Suppressor macrophage treated with lipopolysaccharide for 4 hours (primary cell): ENCODE measurements around the gene L2HGDH.
"Not testable (repeated sequence)": the region's sequence is repeated elsewhere in the genome, so short reads cannot be mapped to it uniquely, and the experiment has no call there.

Source experiments
- DNase-seq: peaks from one replicate; pipeline ENCODE4 v3.0.0-alpha.2; 2020

The L2HGDH gene

DNA sequence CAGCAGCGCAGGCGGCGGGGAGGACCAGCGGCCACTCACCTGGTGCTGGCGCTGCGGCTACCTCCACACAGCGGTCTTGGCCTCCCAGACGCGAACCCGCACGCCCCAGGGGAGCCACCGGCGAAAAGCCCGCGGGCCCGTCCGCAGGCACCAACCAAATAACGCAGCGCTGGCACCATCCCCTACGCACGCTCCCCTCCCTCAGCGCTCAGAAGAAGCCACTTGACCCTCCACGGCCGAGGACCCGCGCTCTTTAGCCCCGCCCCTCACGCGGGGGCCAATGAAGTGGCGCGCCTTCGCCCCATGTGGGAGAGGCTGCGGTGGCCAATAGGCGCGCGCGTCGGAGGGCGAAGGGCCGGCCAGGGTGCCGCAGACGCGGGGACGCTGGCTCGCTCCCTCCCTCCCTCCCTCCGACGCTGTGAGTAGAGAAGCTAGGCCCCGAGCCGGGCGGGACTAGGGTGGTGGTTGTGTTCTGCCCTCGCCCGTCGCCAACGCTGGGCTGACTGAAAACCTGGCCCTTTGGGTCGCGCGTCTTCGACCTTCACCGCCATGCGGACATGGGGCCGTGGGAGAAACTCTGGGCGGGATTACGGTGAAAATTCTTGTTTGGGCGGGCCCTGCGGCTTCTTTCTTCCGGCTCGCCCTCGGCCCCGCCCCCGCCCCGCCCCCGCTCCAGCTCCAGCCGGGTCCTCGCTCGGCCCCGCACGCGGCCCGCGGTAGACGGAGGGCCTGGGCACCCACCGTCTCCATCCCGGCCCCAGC, at the start of gene L2HGDH, which contains the start of gene DMAC2L:
TSS of gene L2HGDH (minus strand) at position 258 of the 762 bp plus-strand sequence. CDS start at position 179, 79 bp downstream.
TSS of gene DMAC2L (plus strand) at position 353 of the 762 bp plus-strand sequence. CDS start 9,164 bp downstream, outside the sequence.
- DNase-seq: peak; percentile 98

DNA sequence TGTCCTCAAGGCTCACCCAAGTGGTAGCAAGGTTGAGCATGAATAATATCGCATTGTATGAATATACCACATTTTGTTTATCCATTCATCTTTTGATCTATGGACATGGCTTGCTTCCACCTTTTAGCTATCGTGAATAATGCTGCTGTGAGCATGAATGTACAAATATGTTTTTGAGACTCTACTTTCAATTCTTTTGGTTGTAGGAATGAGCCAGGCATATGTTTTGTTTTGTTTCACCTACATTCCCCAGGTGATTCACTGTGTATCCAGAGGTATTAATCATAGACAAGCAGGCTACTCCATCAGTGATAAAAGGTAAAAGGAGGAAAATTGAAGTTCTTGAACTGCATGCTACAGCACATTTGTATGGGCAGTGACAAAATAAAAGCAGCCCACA, 48.8 kb upstream of the L2HGDH start:
- DNase-seq: no peak

DNA sequence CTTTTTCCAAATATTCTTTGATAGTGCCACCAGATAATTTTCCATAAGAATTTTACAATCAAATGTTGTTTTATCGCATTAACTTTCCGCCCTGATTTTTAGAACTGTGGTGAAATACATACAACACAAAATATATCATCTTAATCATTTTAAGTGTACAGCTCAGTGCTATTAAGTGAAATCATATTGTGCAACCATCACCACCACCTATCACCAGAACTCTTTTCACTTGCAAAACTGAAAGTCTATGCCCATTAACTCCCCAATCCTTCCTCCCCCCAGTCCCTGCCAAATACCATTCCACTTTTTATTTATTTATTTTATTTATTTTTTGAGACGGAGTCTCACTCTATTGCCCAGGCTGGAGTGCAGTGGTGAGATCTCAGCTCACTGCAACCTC, 48.1 kb upstream of the L2HGDH start:
- DNase-seq: no peak

DNA sequence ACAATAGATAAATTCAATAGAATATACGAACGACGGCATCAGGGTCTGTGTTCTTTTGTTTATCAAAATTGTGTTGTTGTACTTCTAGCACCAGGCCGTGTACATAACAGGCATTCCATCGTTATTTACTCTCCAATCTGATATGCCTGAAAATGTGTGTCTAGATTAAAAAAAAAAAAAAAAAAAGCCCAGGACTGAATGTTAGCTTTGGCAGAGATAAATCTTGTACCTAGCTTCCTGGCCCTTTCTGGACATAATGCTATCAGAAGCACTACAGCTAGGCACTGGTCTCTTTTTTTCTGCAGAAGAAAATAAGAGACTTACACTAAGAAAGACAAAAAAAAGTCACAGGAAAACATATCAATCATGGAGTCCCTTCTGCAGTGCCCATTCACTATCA, 47.6 kb upstream of the L2HGDH start:
- no peak for DNase-seq

DNA sequence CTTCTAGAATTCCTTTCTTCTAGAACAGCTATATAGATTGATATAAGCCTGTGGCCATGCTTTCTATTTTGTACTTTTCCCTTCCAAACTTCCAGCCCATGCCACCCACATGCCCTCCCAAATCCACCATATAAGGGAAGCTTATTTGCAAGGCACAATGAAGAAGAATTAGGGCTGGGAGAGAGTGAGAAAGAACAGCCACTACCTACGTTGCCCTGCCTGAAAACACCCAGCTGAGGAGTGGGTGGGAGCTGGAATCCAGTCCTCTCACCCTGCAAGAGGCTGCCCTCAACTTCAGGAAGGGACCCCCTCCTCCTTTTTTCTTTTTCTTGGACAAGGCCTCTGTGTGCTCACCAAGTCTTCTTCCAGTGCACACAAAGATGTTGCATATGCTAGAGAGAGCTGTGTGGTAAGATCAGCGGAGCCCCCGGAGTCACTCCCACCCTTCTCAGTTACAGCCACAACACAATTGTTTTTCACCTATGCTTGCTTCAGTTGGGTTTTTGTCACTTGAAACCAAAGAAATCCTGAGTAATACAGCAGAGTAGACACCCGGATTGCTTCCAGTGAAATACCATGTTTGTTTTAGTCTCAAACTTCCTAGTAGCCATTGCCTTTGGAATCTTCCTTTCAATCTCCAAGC, 45.8 kb upstream of the L2HGDH start:
- DNase-seq: no peak

DNA sequence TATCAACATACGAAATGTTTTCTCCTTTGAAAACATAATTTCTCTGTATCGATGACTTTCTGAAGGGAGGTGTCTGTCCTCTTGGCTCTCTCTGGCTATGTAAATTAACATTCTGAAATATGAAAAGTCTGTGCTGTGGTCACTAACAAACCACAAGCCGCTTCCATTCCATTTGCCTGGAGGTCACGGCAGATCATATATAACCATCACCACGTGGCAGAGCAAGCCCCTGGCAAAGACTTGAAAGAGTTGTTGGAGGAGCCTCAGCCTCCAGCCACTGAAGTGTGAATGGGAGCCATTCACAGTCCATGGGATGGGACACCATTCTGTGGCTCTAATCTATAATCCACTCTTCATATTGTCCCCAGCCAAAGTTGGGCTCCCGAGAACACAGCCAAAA, 45.1 kb upstream of the L2HGDH start:
- DNase-seq: no peak

DNA sequence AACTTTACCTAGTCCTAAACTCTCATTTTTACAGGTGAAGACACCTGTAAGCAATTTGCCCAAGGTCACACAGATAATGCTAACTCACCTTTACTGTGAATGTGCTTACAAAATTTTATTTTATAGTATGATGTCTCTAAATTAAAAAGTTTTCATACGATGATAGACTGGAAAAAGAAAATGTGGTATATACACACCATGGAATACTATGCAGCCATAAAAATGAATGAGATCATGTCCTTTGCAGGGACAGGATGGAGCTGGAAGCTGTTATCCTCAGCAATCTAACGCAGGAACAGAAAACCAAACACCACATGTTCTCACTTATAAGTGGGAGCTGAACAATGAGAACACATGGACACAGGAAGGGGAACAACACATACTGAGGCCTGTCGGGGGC, 44.3 kb upstream of the L2HGDH start:
- DNase-seq: not testable (repeated sequence)

DNA sequence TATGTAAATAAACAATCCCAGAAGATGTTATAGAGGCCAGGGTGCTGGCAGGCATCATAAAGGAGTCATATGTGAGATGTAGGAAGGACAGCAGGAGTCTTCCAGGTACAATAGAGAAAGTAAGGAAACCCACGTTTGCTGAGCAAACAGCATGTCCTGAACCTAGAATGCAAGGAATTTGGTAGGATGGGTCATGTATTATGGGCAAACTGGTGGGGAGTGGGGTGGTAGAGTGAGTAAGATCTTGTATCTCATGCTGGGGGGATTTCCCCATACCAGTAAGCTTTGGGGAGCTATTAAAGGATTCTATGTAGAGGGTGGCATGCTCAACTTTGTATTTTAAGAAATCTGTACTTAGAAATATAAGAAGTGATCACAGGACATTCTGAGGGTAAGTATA, 43.7 kb upstream of the L2HGDH start:
- DNase-seq: no peak

DNA sequence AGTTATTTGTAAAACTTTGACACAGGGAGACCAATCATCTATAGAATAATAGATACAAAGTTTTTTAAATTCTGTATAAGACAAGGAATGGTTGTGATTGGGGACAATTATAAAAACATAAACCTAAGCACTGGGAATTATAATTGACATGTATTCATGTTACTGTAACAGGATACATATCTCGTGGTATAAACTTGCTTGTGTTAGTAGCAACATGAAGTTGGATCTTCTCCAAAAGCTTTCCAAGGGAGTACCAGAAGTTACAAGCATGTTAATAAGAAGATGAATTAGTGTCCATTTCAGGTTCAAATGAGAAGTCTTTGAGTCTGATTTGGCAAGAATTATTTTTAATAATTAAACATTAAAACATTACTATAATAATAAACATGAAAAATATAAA, 42.5 kb upstream of the L2HGDH start:
- no peak for DNase-seq

DNA sequence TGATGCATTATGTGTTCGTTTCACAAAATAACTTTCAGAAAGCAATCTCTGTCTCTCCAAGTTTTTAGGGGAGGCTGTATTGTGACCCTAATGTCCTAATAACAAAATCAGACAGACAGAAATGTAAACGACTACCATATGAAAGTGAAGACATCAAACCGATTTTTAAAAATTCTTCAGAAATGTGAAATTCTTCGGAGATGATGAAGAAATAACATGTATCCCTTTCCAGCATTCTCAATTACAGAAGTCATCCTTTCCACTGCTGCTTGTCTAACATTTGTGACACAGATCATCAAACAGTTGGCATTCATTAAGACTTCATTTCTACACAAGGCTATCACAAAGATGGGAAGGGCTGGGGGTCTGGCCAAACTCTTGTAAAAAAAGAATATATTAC, 41.1 kb upstream of the L2HGDH start:
- no peak for DNase-seq

DNA sequence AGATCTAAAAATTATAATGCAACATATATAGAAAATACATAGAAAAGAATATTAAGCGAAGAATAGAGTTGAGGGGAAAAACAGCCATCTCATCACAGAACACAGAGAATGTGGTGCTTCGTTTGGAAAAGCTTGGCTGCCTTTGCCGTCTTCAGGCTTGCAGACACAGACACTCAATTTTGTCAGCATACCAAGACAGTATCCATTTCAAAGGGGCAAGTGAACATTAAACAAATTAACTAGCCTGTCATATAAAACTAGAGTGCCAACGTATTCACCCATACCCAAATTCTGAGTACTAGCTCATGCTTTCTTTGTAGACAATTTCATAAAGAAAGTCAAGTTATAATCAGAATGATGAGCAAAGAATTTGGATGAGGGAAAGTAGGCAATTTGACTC, 40.6 kb upstream of the L2HGDH start:
- no peak for DNase-seq

DNA sequence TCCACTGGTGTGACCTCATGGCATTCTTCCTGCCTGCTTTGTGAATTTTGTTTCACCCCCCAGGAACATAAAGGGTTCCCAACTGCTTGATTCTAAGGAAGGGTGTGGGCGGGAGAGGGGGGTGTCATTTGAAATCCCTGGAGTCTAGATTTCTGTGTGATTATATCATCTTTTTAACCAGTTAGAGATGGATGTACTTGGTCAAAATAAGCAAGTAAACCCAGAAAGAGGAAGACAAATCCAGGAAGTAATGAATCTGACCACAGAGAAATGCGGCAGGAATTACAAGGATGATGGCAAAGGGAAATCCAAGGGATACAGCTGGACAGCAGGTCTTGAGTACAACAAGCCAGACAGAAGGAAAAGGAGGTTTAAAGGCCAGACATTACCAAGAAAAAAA, 38.9 kb upstream of the L2HGDH start:
- DNase-seq: peak; percentile 26

DNA sequence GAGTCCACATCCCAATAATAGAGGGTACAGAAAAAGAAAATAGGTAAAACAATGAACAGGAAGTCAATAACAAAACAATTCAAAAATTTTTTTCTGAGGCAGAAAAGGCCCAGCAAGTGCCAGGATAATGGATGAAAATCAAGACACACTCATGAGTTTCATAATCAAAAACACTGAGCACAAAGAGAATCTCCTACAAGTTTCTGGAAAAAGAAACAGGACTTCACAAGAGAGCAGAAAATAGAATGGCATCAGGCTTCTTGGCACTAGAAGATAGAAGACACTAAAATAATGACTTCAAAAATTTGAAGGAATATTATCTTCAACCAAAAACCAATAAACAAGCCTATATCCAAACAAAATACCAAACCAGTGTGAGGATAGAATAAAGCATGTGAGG, 36.9 kb upstream of the L2HGDH start:
- DNase-seq: no peak

DNA sequence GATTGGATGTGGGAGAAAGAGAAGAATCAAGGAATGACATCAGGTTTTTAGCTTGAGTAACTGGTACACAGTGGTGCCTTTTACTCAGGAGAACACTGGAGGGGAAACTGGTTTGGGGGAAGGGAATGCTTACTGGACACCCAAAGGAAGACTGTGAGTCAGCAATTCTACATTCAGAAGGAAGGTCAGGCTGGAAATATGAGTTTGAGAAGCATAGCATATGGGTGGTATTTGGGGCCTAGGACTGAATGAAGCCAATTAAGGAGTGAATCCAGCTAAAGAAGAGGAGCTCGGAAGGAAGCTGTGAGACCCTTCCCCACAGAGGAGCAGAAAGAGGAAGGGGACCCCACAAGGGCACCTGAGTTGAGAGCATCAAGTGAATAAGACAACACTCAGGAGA, 35.5 kb upstream of the L2HGDH start:
- DNase-seq: peak; percentile 9

DNA sequence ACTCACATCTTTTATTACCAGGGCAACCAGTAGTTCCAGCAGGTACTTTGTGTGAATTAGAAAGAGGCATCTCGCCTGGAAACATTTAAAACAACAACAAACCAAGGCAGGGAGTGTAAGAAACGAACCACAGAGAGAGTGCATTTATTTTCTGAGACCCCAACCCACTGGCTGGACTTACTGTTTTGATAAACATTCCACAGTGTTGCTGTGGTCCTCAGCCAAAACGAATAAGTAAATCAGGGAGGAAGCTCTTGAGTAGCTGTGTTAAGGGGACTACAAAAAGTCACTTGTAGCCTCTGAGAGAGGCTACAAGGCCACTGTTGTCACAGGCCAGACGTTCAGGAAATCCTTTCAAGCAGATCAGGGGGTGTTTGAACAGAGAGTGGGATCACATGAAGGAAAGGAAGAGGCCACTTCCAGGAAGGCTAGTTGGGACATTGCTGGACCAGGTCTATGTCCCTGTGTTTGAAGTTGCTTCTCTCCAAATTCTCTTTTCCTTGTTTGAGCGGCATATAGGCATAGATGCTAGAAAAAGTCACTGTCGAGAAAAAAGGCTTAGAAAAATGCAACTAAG, 33.9 kb upstream of the L2HGDH start:
- DNase-seq: no peak

DNA sequence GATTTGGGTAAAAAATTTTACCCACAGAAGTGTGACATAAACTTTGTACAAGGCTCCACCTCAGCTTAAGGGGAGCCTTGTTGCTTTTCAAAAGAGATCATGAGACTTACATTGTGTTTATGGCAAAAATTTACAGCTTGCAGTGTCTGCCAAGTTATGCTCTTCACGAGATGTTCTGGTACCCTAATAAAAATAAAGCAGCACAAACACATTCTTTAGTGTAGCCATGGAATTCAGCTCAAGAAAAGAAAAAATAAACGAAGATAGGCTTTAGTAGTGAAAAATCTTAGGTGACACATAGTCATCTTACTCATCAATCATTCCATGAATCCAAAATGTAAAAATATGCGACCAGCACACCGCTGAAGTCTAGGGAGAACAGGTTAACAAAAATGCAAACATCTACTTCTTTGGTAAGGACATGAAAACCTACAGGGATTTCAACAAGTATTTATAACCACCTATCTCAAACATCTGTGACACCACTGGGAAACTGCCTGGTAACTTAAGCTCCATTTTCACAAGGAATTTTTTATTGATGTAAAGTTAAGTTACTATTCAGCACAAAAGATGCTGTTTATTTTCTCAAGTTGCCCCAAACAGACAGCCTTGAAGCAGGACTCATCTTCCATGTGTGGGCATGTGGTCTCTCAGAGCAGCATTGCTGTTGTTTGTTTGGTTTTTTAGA, 33.0 kb upstream of the L2HGDH start:
- DNase-seq: no peak

DNA sequence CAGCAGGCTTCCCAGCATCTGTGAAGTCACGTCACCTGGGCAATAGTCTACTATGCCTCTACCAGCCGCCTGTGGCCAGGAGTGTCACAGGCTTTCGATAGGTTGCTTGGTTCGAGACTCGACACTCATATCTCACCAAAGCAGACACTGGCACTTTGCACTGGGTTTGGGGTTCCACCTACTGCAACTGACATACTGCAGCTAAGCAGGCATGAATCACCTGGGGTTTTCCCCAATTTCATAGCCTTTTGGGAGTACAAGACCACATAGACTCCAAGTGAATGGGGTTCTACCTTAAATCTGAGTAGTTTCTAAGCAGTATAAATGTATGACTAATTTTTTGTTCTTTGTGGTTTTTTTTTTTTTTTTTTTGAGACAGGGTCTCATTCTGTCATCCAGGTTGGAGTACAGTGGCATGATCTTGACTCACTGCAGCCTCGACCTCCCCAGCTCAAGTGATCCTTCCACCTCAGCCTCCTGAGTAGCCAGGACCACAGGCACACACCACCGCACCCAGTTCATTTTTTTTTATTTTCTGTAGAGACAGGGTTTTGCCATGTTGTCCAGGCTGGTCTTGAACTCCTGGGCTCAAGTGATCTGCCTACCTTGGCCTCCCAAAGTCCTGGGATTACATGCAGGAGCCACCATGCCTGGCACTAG, 32.2 kb upstream of the L2HGDH start:
- peak; percentile 3 for DNase-seq

DNA sequence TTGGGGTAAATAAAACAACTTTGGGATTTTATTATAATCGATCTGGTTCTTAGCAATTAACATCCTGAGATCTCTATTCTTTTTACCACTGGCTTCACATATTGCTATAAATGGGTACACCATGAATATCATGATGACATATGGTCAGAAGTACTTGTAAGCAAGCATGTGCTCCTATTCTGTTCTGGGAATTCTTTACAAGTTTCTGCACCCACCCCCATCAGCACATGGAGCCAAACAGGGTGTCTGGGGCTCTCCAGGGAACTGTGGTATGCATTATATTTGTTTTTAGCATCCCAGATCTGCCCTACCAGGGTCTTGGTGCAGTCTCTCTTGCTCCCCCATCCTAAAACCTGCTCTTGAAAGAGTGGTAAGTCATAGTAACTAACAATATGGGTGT, 31.4 kb upstream of the L2HGDH start:
- no peak for DNase-seq

DNA sequence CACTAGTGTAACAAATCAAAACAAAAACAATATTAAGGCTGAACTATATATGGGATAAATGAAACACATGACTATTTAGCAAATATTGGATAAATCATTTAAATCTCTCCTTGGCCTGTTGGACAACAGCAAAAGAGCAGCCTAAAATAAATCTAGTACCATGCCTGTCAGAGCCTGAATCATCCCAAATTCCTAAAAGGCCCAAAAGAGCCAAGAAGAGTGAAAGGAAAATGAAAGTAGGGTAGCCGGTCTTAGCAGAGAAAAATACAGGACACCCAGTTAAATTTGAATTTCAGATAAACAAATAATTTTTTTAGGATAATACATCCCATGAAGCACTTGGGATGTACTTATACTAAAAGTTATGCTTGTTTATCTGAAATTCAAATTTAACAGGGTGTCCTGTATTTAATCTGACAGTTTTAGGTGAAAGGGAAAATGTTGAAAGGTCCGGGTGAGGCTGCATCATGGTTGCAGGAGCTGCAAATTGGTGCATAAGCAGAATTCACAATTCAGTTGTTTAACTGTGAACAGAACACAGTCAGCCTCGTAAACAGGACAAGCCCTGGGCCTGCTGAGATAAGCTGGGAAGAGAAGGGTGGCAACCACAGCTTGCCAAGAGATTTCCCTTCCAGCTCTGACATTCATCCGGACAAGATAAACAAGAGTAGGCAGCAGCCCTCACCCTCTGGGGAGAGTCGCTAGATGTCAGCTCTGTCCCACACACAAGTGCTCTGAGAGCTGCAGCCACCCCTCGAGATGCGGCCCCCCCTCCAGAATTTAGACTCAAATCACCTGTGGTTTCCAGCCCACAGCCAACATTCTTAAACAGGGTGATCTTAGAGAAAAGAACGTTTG, 30.4 kb upstream of the L2HGDH start:
- DNase-seq: peak; percentile 21

DNA sequence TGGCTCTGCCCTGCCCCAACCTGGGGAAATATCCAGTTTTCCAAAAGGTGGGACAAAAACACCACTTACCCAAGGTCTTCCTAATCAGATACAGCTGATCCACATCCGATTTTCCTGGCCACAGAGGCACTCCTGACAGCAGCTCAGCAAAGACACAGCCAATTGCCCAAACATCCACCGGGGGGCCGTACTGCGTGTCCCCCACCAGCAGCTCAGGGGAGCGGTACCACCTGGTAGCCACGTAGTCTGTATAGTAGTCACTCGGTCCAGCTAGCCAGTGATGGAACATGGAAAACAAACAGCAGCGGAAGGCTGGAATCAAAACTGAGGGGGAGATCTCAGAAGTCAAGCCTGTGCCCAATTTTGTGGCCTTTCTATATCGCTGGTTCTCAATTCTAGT, 28.9 kb upstream of the L2HGDH start:
- no peak for DNase-seq

DNA sequence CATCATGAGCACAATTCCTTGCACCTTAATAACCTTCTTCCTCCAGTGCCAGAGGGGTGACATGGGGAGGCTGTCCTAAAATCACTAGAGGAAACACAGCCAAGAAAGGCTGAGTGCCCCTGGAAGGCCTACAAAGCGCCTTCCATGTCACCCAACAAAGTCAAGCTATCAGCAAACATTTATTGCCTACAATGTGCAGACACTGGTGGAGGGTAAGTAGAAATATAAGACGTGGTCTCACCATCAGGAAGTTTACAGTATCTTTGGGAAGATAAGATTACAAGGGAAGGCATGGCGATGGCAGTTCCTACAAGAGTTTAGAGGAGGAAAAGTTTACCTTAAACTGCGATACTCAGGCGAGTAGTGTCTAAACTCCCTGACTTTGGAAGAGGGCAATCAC, 28.0 kb upstream of the L2HGDH start:
- no peak for DNase-seq

DNA sequence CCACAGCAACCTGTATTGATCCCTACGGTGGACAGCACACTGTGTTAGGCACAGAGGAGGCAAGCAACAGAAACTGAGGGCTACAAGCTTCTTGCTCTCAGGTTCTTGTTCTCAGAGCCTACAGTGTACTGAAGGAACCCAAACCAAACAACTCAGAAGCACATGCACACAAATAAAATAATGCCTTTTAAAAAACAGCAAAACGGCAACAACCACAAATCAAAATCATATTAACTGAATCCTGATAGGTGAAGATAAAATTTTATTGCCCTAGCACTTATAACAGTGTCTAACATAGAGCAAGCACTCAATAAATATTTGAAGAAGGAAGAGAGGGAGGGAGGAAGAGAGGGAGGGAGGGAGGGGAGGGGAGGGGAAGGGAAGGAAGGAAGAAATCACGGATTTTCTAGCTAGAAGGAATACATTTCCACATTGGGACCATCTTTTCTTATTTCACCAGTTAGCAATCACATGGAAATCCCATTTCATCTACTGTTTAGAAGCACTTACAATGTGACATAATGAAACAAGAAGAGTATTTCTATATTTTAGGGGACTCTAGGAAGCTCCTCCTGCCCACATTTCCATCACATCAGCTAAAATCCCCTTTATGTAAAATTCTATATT, 27.3 kb upstream of the L2HGDH start:
- DNase-seq: no peak
